Uterus (tissue), 2 donors: ENCODE data around the gene HSPA1L.

Source experiments
- POLR2A ChIP-seq, 2 donors: fragments of 450-650 bp; IDR thresholded peaks; one replicate each; pipeline ENCODE4 v1.6.1; 2016; ENCODE audit warnings: antibody characterized with exemption in 2 of 2, mild to moderate bottlenecking in 1 of 2, moderate library complexity in 1 of 2
- TF ChIP-seq, protein P1 (sequence below), 4 experiments: fragments of 200-600 bp in 2 of 4; fragments of 450-650 bp in 2 of 4; sonication (generic) in 2 of 4; IDR thresholded peaks; one replicate each; pipeline ENCODE4 v1.5.1; 2016 to 2019; ENCODE audit warnings: antibody characterized with exemption in 4 of 4, mild to moderate bottlenecking in 2 of 4, moderate library complexity in 1 of 4

DNA sequence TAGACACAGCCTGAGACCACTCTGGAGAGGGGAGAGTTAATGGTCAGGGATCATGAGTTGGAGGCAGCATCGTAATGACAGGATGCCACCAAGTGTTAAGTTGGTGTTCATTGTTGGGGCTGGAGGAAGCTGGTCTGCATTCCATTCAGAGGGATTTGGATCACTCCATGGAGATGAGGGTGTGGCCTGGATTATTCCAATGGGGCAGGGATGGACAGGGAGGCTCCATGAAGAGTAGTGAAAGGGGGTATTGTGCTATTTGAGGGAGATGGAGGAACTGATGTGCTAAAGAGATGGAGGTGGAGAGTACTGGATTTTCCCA lies 51.5 kb downstream of the HSPA1L start:
- TF ChIP-seq, protein P1, sequence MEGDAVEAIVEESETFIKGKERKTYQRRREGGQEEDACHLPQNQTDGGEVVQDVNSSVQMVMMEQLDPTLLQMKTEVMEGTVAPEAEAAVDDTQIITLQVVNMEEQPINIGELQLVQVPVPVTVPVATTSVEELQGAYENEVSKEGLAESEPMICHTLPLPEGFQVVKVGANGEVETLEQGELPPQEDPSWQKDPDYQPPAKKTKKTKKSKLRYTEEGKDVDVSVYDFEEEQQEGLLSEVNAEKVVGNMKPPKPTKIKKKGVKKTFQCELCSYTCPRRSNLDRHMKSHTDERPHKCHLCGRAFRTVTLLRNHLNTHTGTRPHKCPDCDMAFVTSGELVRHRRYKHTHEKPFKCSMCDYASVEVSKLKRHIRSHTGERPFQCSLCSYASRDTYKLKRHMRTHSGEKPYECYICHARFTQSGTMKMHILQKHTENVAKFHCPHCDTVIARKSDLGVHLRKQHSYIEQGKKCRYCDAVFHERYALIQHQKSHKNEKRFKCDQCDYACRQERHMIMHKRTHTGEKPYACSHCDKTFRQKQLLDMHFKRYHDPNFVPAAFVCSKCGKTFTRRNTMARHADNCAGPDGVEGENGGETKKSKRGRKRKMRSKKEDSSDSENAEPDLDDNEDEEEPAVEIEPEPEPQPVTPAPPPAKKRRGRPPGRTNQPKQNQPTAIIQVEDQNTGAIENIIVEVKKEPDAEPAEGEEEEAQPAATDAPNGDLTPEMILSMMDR (IDR thresholded peaks at IDR 0.05): no peak
- TF ChIP-seq POLR2A (IDR thresholded peaks at IDR 0.05): no peak
